HepG2 (cell line): ENCODE measurements around the gene NUP153. TPM values are rescaled to one million over a fixed set of nuclear protein-coding genes. Genes with fewer than 3 reads are reported as not detected.

Experiments
- CCDC6 ChIP-seq: sonication (generic); formaldehyde crosslinking; IDR thresholded peaks from 2 replicates; pipeline ENCODE4 v1.8.1; 2022; ENCODE audit warnings: mild to moderate bottlenecking, missing genetic modification reagents, moderate library complexity
- CREM ChIP-seq, 2 experiments: sonication (generic) in 1 of 2; formaldehyde crosslinking in 1 of 2; IDR thresholded peaks; 2 replicates each; pipeline versions ENCODE4 v1.4.0 to v1.6.1; 2016 to 2020; ENCODE audit warnings: antibody characterized with exemption in 1 of 2, mild to moderate bottlenecking in 1 of 2, missing genetic modification reagents in 1 of 2
- HDAC1 ChIP-seq: sonication (generic); formaldehyde crosslinking; IDR thresholded peaks from 2 replicates; pipeline ENCODE4 v1.5.1; 2020; ENCODE audit warnings: mild to moderate bottlenecking, missing genetic modification reagents
- HDAC6 ChIP-seq: fragments of 200-600 bp; sonication (generic); IDR thresholded peaks from 2 replicates; pipeline ENCODE4 v1.7.0; 2017; ENCODE audit warnings: mild to moderate bottlenecking, antibody characterized with exemption, low read length, low read depth
- SAFB2 ChIP-seq: sonication (generic); formaldehyde crosslinking; IDR thresholded peaks from 2 replicates; pipeline ENCODE4 v1.5.1; 2020; ENCODE audit warnings: missing genetic modification reagents, low read depth, mild to moderate bottlenecking, borderline replicate concordance
- SKI ChIP-seq: fragments of 450-650 bp; IDR thresholded peaks from one replicate; pipeline ENCODE4 v1.6.1; 2018; ENCODE audit warnings: mild to moderate bottlenecking; ENCODE audit not compliant: partially characterized antibody
- TBP ChIP-seq: sonication (generic); formaldehyde crosslinking; IDR thresholded peaks from 2 replicates; pipeline ENCODE4 v1.5.0; 2020; ENCODE audit warnings: missing genetic modification reagents
- ZNF24 ChIP-seq: fragments of 450-650 bp; IDR thresholded peaks from 2 replicates; pipeline ENCODE4 v1.6.1; 2017; ENCODE audit warnings: antibody characterized with exemption, mild to moderate bottlenecking
- ZNF337 ChIP-seq: sonication (generic); formaldehyde crosslinking; IDR thresholded peaks from 2 replicates; pipeline ENCODE4 v1.5.1; 2020; ENCODE audit warnings: missing genetic modification reagents, low read depth, mild to moderate bottlenecking, borderline replicate concordance
- ZNF484 ChIP-seq: sonication (generic); formaldehyde crosslinking; IDR thresholded peaks from 2 replicates; pipeline ENCODE4 v1.5.1; 2020; ENCODE audit warnings: mild to moderate bottlenecking, low read depth, missing genetic modification reagents, borderline replicate concordance
- ZNF552 ChIP-seq: sonication (generic); formaldehyde crosslinking; IDR thresholded peaks from 2 replicates; pipeline ENCODE4 v1.9.0; 2022; ENCODE audit warnings: missing genetic modification reagents, mild to moderate bottlenecking, borderline replicate concordance
- ZNF577 ChIP-seq: sonication (generic); formaldehyde crosslinking; IDR thresholded peaks from 2 replicates; pipeline ENCODE4 v1.4.0; 2020; ENCODE audit warnings: mild to moderate bottlenecking, low read depth, missing genetic modification reagents, borderline replicate concordance
- ZNF777 ChIP-seq: sonication (generic); formaldehyde crosslinking; IDR thresholded peaks from 2 replicates; pipeline ENCODE4 v1.4.0; 2020; ENCODE audit warnings: missing genetic modification reagents
- polyA plus RNA-seq, 8 experiments: library from polyadenylated mRNA; depleted of rRNA in 3 of 8; stranded (reverse) in 7 of 8; unstranded in 1 of 8; fragments of >200 nt; fragmentation: Illumina TruSeq in 4 of 8; extraction: Trizol in 4 of 8; gene quantifications; 2 replicates each; pipeline versions ENCODE4 v1.2.1 to v1.2.3, GENCODE V29; 2011 to 2016; ENCODE audit warnings: low read depth in 4 of 8, missing spikeins in 1 of 8, mixed read lengths in 1 of 8; ENCODE audit not compliant: insufficient read depth in 1 of 8
- total RNA-seq, 5 experiments: library from RNA; depleted of rRNA; stranded (reverse); fragments of >200 nt; fragmentation: Illumina TruSeq; extraction: Trizol; gene quantifications; 2 replicates each; pipeline ENCODE4 v1.2.3, GENCODE V29; 2016; ENCODE audit warnings: low read depth in 1 of 5
- TF ChIP-seq, protein P1 (sequence below), 2 experiments: sonication (generic) in 1 of 2; formaldehyde crosslinking in 1 of 2; IDR thresholded peaks; 2 replicates each; pipeline versions ENCODE4 v1.4.0 to v1.6.1; 2016 to 2020; ENCODE audit warnings: borderline replicate concordance in 1 of 2, low read depth in 1 of 2, mild to moderate bottlenecking in 1 of 2, missing genetic modification reagents in 1 of 2
- TF ChIP-seq, protein P2 (sequence below): sonication (generic); formaldehyde crosslinking; IDR thresholded peaks from 2 replicates; pipeline ENCODE4 v1.5.1; 2020; ENCODE audit warnings: missing genetic modification reagents, mild to moderate bottlenecking, borderline replicate concordance
- TF ChIP-seq, protein P3 (sequence below): sonication (generic); formaldehyde crosslinking; IDR thresholded peaks from 2 replicates; pipeline ENCODE4 v1.9.0; 2022; ENCODE audit warnings: low read depth, missing genetic modification reagents
- TF ChIP-seq, protein P4 (sequence below): sonication (generic); formaldehyde crosslinking; conservative IDR thresholded peaks from 2 replicates; pipeline ENCODE4 v1.4.0; 2020; ENCODE audit warnings: mild to moderate bottlenecking, missing genetic modification reagents, moderate library complexity

NUP153 gene
- total and polyA plus RNA-seq, 2 of the 13 experiments (the other 11 are each of a cell fraction or from before 2014, with no cell fraction given), result 29.8 to 55.2 TPM

DNA sequence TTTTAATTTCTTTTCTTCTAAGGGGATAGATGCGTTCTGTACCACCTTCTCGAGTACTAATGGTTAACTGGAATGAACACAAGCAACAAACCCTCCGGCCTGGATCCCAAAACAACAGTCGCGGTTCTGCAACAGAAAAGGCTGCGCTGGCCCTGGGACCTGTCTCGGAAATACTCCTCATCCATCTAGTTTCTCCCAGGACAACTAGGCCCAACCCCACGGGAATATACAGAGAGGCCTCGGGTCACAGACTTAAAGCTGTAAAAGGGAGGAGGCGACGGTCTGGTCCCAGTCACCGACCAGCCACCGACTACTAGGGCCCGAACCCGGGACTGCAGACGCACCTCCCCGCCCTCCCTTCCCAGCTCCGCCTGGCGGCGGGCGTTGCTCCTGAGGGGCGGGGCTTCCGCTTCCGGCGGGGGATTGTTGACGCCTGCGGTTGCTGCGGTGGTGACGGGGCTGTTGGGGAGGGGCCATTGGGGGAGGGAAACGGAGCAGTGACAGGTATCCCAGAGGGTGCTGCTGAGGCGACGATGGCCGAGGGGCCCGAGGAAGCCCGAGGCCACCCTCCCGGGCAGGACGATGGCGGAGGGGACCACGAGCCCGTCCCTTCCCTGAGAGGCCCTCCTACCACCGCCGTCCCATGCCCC, 106.7 kb downstream of the NUP153 start, which contains the start of gene FAM8A1 (continued):
- TF ChIP-seq, protein P1, sequence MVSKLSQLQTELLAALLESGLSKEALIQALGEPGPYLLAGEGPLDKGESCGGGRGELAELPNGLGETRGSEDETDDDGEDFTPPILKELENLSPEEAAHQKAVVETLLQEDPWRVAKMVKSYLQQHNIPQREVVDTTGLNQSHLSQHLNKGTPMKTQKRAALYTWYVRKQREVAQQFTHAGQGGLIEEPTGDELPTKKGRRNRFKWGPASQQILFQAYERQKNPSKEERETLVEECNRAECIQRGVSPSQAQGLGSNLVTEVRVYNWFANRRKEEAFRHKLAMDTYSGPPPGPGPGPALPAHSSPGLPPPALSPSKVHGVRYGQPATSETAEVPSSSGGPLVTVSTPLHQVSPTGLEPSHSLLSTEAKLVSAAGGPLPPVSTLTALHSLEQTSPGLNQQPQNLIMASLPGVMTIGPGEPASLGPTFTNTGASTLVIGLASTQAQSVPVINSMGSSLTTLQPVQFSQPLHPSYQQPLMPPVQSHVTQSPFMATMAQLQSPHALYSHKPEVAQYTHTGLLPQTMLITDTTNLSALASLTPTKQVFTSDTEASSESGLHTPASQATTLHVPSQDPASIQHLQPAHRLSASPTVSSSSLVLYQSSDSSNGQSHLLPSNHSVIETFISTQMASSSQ (IDR thresholded peaks at IDR 0.05; ENCODE audit: low read depth), result no peak
- TF ChIP-seq, protein P1 (CRISPR knock-in tag; IDR thresholded peaks at IDR 0.05; ENCODE audit: borderline replicate concordance), result peak; percentile 81; the same call in 1 of the 2 replicates
- TF ChIP-seq ZNF484 (CRISPR knock-in tag), result no peak
- TF ChIP-seq HDAC1 (CRISPR knock-in tag), result peak; percentile 86
- no peak; the same call in 1 of the 2 replicates for TF ChIP-seq ZNF552 (CRISPR knock-in tag)
- TF ChIP-seq, protein P2, sequence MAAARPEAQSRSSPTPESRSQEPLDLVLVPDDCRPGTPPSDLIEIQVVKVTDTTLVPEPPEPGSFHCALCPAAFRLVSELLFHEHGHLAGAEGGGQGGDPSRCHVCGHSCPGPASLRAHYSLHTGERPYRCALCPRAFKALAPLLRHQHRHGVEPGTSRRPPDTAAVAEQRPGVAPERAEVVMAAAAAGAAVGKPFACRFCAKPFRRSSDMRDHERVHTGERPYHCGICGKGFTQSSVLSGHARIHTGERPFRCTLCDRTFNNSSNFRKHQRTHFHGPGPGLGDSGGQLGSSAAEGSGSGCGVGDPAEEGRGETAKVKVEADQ (CRISPR knock-in tag), result peak; percentile 82; the same call in 1 of the 2 replicates
- TF ChIP-seq ZNF777 (CRISPR knock-in tag), result no peak
- TF ChIP-seq TBP (CRISPR knock-in tag), result no peak
- peak; percentile 83 for TF ChIP-seq CREM (IDR thresholded peaks at IDR 0.05)
- no peak for TF ChIP-seq CREM (CRISPR knock-in tag; IDR thresholded peaks at IDR 0.05)
- TF ChIP-seq, protein P3, sequence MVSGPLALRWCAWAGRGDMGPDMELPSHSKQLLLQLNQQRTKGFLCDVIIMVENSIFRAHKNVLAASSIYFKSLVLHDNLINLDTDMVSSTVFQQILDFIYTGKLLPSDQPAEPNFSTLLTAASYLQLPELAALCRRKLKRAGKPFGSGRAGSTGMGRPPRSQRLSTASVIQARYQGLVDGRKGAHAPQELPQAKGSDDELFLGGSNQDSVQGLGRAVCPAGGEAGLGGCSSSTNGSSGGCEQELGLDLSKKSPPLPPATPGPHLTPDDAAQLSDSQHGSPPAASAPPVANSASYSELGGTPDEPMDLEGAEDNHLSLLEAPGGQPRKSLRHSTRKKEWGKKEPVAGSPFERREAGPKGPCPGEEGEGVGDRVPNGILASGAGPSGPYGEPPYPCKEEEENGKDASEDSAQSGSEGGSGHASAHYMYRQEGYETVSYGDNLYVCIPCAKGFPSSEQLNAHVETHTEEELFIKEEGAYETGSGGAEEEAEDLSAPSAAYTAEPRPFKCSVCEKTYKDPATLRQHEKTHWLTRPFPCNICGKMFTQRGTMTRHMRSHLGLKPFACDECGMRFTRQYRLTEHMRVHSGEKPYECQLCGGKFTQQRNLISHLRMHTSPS, result no peak
- TF ChIP-seq ZNF577 (CRISPR knock-in tag), result no peak
- TF ChIP-seq HDAC6, result no peak
- no peak; the same call in 1 of the 2 replicates for TF ChIP-seq ZNF337
- TF ChIP-seq SAFB2, result peak; percentile 36; the same call in 1 of the 2 replicates
- peak; percentile 78 for TF ChIP-seq SKI
- no peak for TF ChIP-seq ZNF24
- TF ChIP-seq CCDC6 (CRISPR knock-in tag), result peak; percentile 71; the same call in 1 of the 2 replicates
- TF ChIP-seq, protein P4, sequence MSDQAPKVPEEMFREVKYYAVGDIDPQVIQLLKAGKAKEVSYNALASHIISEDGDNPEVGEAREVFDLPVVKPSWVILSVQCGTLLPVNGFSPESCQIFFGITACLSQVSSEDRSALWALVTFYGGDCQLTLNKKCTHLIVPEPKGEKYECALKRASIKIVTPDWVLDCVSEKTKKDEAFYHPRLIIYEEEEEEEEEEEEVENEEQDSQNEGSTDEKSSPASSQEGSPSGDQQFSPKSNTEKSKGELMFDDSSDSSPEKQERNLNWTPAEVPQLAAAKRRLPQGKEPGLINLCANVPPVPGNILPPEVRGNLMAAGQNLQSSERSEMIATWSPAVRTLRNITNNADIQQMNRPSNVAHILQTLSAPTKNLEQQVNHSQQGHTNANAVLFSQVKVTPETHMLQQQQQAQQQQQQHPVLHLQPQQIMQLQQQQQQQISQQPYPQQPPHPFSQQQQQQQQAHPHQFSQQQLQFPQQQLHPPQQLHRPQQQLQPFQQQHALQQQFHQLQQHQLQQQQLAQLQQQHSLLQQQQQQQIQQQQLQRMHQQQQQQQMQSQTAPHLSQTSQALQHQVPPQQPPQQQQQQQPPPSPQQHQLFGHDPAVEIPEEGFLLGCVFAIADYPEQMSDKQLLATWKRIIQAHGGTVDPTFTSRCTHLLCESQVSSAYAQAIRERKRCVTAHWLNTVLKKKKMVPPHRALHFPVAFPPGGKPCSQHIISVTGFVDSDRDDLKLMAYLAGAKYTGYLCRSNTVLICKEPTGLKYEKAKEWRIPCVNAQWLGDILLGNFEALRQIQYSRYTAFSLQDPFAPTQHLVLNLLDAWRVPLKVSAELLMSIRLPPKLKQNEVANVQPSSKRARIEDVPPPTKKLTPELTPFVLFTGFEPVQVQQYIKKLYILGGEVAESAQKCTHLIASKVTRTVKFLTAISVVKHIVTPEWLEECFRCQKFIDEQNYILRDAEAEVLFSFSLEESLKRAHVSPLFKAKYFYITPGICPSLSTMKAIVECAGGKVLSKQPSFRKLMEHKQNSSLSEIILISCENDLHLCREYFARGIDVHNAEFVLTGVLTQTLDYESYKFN (CRISPR knock-in tag), result peak; percentile 68
